ENCODE data around the gene USP21. TPM values are rescaled to one million over a fixed set of nuclear protein-coding genes. Genes with fewer than 3 reads are reported as not detected.
A peak's percentile ranks its signal among the peaks of the same experiment; 100 is the strongest.

Gene USP21
- total RNA-seq, 1 experiment from 2014 or later: 43.9 TPM

DNA sequence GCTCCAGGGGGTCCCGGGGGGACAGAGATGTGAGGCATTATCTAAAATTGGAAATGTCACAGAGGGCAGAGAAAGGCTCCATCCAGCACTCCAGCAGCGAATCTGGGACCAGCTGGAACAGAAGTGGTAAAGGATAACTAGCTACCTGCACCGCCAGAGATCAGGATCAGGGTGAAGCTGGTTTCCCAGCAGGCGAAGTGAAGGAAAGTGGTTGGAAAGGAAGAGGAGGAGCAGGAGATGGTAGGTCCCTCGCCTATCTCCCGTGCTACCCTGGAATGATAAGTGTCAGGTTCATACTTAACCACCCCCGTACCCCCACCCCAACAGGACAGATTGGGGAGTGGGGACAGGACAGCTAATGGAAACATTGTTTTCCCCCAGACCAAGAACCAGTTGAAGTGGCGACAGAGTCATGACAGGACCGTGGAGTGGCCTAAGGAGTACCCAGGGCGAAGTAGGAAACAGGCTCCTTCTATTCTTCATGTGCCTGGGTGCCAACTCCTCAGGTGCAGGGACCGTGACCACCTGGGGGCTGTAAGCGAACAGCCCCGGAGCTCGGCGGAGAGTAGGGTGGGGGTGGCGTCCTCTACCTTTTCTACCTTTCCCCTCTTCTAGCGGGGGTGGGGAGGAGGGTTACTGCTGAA lies 17.3 kb downstream of the USP21 start:
- Histone ChIP-seq H3K9me2 (replicated peaks; ENCODE audit: insufficient read depth, low read length) (no peaks in the 10 kb centered on the region), H3K9ac (ENCODE audit: low read length) (peak overlapping the region; percentile 79), H3K4me3 (ENCODE audit: low read length) (peak overlapping the region; percentile 86), H2AFZ (ENCODE audit: low read length) (peak overlapping the region; percentile 77; the same call in 1 of the 2 replicates), H3K27me3 (ENCODE audit: low read length) (no peaks in the 10 kb centered on the region), H4K20me1 (ENCODE audit: insufficient read depth, low read depth, low read length) (no peaks in the 10 kb centered on the region), H3K27ac (ENCODE audit: low read length) (peak overlapping the region; percentile 58), H3K4me2 (ENCODE audit: low read depth, low read length, poor library complexity, severe bottlenecking) (peak overlapping the region; percentile 98), H3K4me1 (ENCODE audit: low read length) (peaks cover 25% of the 10 kb centered on the region), H3K36me3 (ENCODE audit: insufficient read depth, low read length) (peaks cover 13% of the 10 kb centered on the region), H3K9me3 (ENCODE audit: low read length) (no peaks in the 10 kb centered on the region), H3K79me2 (ENCODE audit: low read length) (peaks cover 15% of the 10 kb centered on the region)
- DNase-seq: no peak

DNA sequence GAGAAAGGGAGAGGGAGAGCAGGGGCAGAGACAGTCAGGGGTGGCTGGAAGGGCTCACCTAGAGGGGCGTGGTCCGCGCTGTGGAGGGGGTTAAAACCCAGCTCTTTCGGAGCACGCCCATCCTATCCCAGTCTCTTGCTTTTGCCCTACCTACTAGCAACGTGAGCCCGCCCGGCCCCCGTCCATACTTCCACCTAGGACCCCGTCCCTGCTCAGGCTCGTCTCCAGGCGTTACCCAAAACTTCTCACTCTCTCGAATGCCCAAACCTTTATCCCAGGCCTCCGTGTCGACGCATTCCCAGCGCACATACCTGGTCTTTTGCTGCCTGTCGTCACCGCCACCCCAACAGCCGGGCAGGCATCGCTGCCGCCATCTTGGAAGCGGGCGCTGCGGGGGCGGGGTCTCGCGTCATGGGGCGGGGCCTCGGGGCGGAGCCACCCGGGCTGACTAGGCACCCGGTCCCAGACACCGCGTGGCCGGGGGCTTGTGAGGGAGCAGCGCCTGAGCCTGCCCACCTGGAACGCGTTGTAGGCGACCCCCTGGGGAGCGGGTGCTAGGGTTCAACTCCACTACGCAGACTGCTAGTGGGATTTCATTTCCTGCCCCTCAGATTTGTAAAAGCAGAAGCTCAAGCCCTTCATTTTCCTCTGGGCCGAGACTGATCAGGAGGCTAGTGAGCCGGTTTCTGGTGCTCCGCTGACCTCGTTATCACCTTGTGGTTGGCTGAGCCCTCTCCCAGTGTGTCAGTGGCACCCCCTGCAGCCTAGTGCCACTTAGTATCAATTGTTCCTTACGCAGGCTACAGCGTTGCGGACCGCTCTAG lies 18.0 kb downstream of the USP21 start, which contains the start of gene B4GALT3:
B4GALT3 (minus strand) TSS at position 396 of the 824 bp plus-strand sequence. CDS start 1,447 bp downstream, outside the sequence.
- peak within 1 kb of the TSS; percentile 86 for H3K4me3 ChIP-seq (ENCODE audit: low read length)

DNA sequence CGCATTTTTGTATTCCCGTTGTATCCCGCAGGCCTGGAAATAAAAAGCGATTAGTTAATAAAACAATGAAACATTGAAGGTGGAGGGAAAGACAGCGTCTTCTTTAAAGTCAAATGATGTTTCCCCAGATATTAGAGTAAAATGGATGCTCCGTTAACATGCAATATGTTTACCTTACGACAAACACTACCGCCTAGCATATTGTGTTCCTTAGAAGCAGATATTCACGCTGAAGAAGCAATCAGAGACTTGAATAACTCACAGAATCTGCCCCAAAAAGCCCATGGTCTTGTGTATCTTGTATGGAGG lies 18.6 kb downstream of the USP21 start:
- Histone ChIP-seq H3K27ac (ENCODE audit: low read length) (peak overlapping the region; percentile 58), H3K4me2 (ENCODE audit: low read depth, low read length, poor library complexity, severe bottlenecking) (peak overlapping the region; percentile 98), H3K9me2 (replicated peaks; ENCODE audit: insufficient read depth, low read length) (no peaks in the 10 kb centered on the region), H3K79me2 (ENCODE audit: low read length) (peaks cover 15% of the 10 kb centered on the region), H3K4me3 (ENCODE audit: low read length) (peak overlapping the region; percentile 86), H2AFZ (ENCODE audit: low read length) (0 out of 2 replicates have a peak overlapping the region, but pooled peaks have one; percentile 21), H3K36me3 (ENCODE audit: insufficient read depth, low read length) (peaks cover 6% of the 10 kb centered on the region; the same call in 1 of the 2 replicates), H3K27me3 (ENCODE audit: low read length) (no peaks in the 10 kb centered on the region), H3K9me3 (ENCODE audit: low read length) (no peaks in the 10 kb centered on the region), H4K20me1 (ENCODE audit: insufficient read depth, low read depth, low read length) (no peaks in the 10 kb centered on the region), H3K4me1 (ENCODE audit: low read length) (peaks cover 25% of the 10 kb centered on the region), H3K9ac (ENCODE audit: low read length) (peak overlapping the region; percentile 79)
- DNase-seq: no peak

More for the DNA sequence above, 18.0 kb downstream of the USP21 start, which contains the start of gene B4GALT3:
- Histone ChIP-seq H2AFZ (ENCODE audit: low read length) (peak within 1 kb of the TSS; percentile 77), H3K36me3 (ENCODE audit: insufficient read depth, low read length) (peaks cover 7% of the 10 kb centered on the region; the same call in 1 of the 2 replicates), H3K27me3 (ENCODE audit: low read length) (no peaks in the 10 kb centered on the region), H4K20me1 (ENCODE audit: insufficient read depth, low read depth, low read length) (no peaks in the 10 kb centered on the region), H3K4me1 (ENCODE audit: low read length) (peaks cover 25% of the 10 kb centered on the region), H3K27ac (ENCODE audit: low read length) (peak within 1 kb of the TSS; percentile 58), H3K9me2 (replicated peaks; ENCODE audit: insufficient read depth, low read length) (no peaks in the 10 kb centered on the region), H3K4me2 (ENCODE audit: low read depth, low read length, poor library complexity, severe bottlenecking) (peak within 1 kb of the TSS; percentile 98), H3K9ac (ENCODE audit: low read length) (peak within 1 kb of the TSS; percentile 79), H3K9me3 (ENCODE audit: low read length) (no peaks in the 10 kb centered on the region), H3K79me2 (ENCODE audit: low read length) (peaks cover 15% of the 10 kb centered on the region)
- peak; percentile 96 for DNase-seq

- Histone ChIP-seq H3K79me2 (ENCODE audit: low read length) (peaks cover 15% of the 10 kb centered on the region), H3K9me2 (replicated peaks; ENCODE audit: insufficient read depth, low read length) (no peaks in the 10 kb centered on the region), H2AFZ (ENCODE audit: low read length) (no peak overlapping the region), H3K9ac (ENCODE audit: low read length) (no peak overlapping the region), H3K9me3 (ENCODE audit: low read length) (no peaks in the 10 kb centered on the region), H3K36me3 (ENCODE audit: insufficient read depth, low read length) (no peaks in the 10 kb centered on the region), H3K4me2 (ENCODE audit: low read depth, low read length, poor library complexity, severe bottlenecking) (no peak overlapping the region), H3K4me1 (ENCODE audit: low read length) (peaks cover 37% of the 10 kb centered on the region), H3K4me3 (ENCODE audit: low read length) (no peak overlapping the region), H3K27ac (ENCODE audit: low read length) (no peak overlapping the region), H3K27me3 (ENCODE audit: low read length) (no peaks in the 10 kb centered on the region), H4K20me1 (ENCODE audit: insufficient read depth, low read depth, low read length) (no peaks in the 10 kb centered on the region)
- no peak for DNase-seq
Observed at GRCh38 chr1:161179698-161180097, 20.4 kb downstream of the USP21 start.

DNA sequence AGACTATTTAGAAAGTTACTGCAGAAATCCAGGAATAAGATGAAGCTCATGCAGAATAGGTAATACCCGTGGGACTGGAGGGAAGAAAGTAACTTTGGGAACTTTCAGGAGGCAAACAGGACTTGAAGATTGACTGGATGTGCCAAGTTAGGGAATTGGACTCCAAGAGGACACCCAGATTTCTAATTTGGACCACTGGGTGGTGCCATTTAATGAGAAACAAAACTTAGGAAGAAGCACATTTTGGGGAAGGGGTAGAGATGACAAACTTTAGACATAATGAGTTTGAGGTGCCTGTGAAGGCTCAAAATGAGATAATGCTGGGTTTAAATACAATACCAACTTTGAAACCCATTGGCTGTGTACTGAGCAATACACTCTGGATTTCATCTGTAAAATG lies 21.3 kb downstream of the USP21 start:
- no peak overlapping the region for H3K4me2 ChIP-seq (ENCODE audit: low read depth, low read length, poor library complexity, severe bottlenecking)
- H3K27ac ChIP-seq (ENCODE audit: low read length): no peak overlapping the region

GRCh38 chr1:161182214-161182613 lies 22.9 kb downstream of the USP21 start:
- Histone ChIP-seq H3K9ac (ENCODE audit: low read length) (no peak overlapping the region), H3K4me1 (ENCODE audit: low read length) (peaks cover 48% of the 10 kb centered on the region), H3K9me2 (replicated peaks; ENCODE audit: insufficient read depth, low read length) (no peaks in the 10 kb centered on the region), H2AFZ (ENCODE audit: low read length) (no peak overlapping the region), H3K9me3 (ENCODE audit: low read length) (no peaks in the 10 kb centered on the region), H3K79me2 (ENCODE audit: low read length) (no peaks in the 10 kb centered on the region; the same call in 1 of the 2 replicates), H3K27me3 (ENCODE audit: low read length) (no peaks in the 10 kb centered on the region), H3K27ac (ENCODE audit: low read length) (no peak overlapping the region), H4K20me1 (ENCODE audit: insufficient read depth, low read depth, low read length) (no peaks in the 10 kb centered on the region), H3K4me2 (ENCODE audit: low read depth, low read length, poor library complexity, severe bottlenecking) (no peak overlapping the region), H3K4me3 (ENCODE audit: low read length) (no peak overlapping the region), H3K36me3 (ENCODE audit: insufficient read depth, low read length) (no peaks in the 10 kb centered on the region)
- no peak for DNase-seq

More for the DNA sequence above, 21.3 kb downstream of the USP21 start:
- no peaks in the 10 kb centered on the region for H3K27me3 ChIP-seq (ENCODE audit: low read length)
- no peaks in the 10 kb centered on the region for H3K36me3 ChIP-seq (ENCODE audit: insufficient read depth, low read length)
- H3K9me2 ChIP-seq (replicated peaks; ENCODE audit: insufficient read depth, low read length): no peaks in the 10 kb centered on the region
- H3K4me1 ChIP-seq (ENCODE audit: low read length): peaks cover 45% of the 10 kb centered on the region
- no peaks in the 10 kb centered on the region for H4K20me1 ChIP-seq (ENCODE audit: insufficient read depth, low read depth, low read length)
- no peak overlapping the region for H3K4me3 ChIP-seq (ENCODE audit: low read length)
- no peak overlapping the region for H2AFZ ChIP-seq (ENCODE audit: low read length)
- H3K9ac ChIP-seq (ENCODE audit: low read length): no peak overlapping the region
- H3K79me2 ChIP-seq (ENCODE audit: low read length): peaks cover 13% of the 10 kb centered on the region
- no peaks in the 10 kb centered on the region for H3K9me3 ChIP-seq (ENCODE audit: low read length)
- peak; percentile 61 for DNase-seq

GRCh38 chr1:161185282-161185682 lies 26.0 kb downstream of the USP21 start:
- H3K27ac ChIP-seq (ENCODE audit: low read length): peak overlapping the region; percentile 98
- no peaks in the 10 kb centered on the region for H4K20me1 ChIP-seq (ENCODE audit: insufficient read depth, low read depth, low read length)
- H3K27me3 ChIP-seq (ENCODE audit: low read length): no peaks in the 10 kb centered on the region
- peak overlapping the region; percentile 58; the same call in 1 of the 2 replicates for H3K4me3 ChIP-seq (ENCODE audit: low read length)
- no peaks in the 10 kb centered on the region for H3K36me3 ChIP-seq (ENCODE audit: insufficient read depth, low read length)
- peak overlapping the region; percentile 74 for H3K4me2 ChIP-seq (ENCODE audit: low read depth, low read length, poor library complexity, severe bottlenecking)
- H3K9me3 ChIP-seq (ENCODE audit: low read length): no peaks in the 10 kb centered on the region
- peak overlapping the region; percentile 42; the same call in 1 of the 2 replicates for H2AFZ ChIP-seq (ENCODE audit: low read length)
- H3K9ac ChIP-seq (ENCODE audit: low read length): peak overlapping the region; percentile 58
- peak; percentile 94 for DNase-seq
- H3K9me2 ChIP-seq (replicated peaks; ENCODE audit: insufficient read depth, low read length): no peaks in the 10 kb centered on the region
- peaks cover 41% of the 10 kb centered on the region for H3K4me1 ChIP-seq (ENCODE audit: low read length)
- no peaks in the 10 kb centered on the region for H3K79me2 ChIP-seq (ENCODE audit: low read length)

- H3K4me3 ChIP-seq (ENCODE audit: low read length): peak overlapping the region; percentile 58
- H3K27me3 ChIP-seq (ENCODE audit: low read length): no peaks in the 10 kb centered on the region
- H3K79me2 ChIP-seq (ENCODE audit: low read length): no peaks in the 10 kb centered on the region
- no peaks in the 10 kb centered on the region for H4K20me1 ChIP-seq (ENCODE audit: insufficient read depth, low read depth, low read length)
- no peaks in the 10 kb centered on the region for H3K36me3 ChIP-seq (ENCODE audit: insufficient read depth, low read length)
- peak overlapping the region; percentile 58 for H3K9ac ChIP-seq (ENCODE audit: low read length)
- peak overlapping the region; percentile 98 for H3K27ac ChIP-seq (ENCODE audit: low read length)
- H3K9me2 ChIP-seq (replicated peaks; ENCODE audit: insufficient read depth, low read length): no peaks in the 10 kb centered on the region
- peak overlapping the region; percentile 74 for H3K4me2 ChIP-seq (ENCODE audit: low read depth, low read length, poor library complexity, severe bottlenecking)
- H2AFZ ChIP-seq (ENCODE audit: low read length): peak overlapping the region; percentile 42; the same call in 1 of the 2 replicates
- DNase-seq: peak; percentile 92
- H3K4me1 ChIP-seq (ENCODE audit: low read length): peaks cover 41% of the 10 kb centered on the region
- H3K9me3 ChIP-seq (ENCODE audit: low read length): no peaks in the 10 kb centered on the region
Observed at GRCh38 chr1:161185732-161186311, 26.5 kb downstream of the USP21 start.
